Frontal cortex (tissue), 4 donors: ENCODE results near the gene IQCK. TPM values are rescaled to one million over a fixed set of nuclear protein-coding genes. Genes with fewer than 3 reads are reported as not detected.
"Not testable (repeated sequence)": the region's sequence is repeated elsewhere in the genome, so short reads cannot be mapped to it uniquely, and the experiment has no call there.

ENCODE experiments used
- DNase-seq, 2 donors: peaks; one replicate each; pipeline ENCODE4 v3.0.0; 2012; ENCODE audit warnings: low spot score in 2 of 2
- FAIRE-seq: peaks from 2 replicates; lab custom pipeline; 2012; peaks lifted over from hg19 to GRCh38; lab: Jason Lieb, UNC
- total RNA-seq: library from RNA; depleted of rRNA; stranded (reverse); fragments of >200 nt; gene quantifications from one replicate; pipeline ENCODE4 v1.2.3, GENCODE V29; 2014
- donor health status: control.
- donor health status: control.
- donor health status: control.

IQCK gene
- 10.2 TPM for total RNA-seq

- FAIRE-seq, result no peak
- peak; percentile 96 to 98 for DNase-seq
Observed at GRCh38 chr16:19717741-19718623, at the start of gene IQCK, which contains the start of gene KNOP1. Gene IQCK, plus strand, starts transcription at chr16:19718271. Its CDS starts 36 bp downstream, at chr16:19718307. Gene KNOP1, minus strand, starts transcription at chr16:19718227. Its CDS starts 3,192 bp downstream, at chr16:19715035.

DNA sequence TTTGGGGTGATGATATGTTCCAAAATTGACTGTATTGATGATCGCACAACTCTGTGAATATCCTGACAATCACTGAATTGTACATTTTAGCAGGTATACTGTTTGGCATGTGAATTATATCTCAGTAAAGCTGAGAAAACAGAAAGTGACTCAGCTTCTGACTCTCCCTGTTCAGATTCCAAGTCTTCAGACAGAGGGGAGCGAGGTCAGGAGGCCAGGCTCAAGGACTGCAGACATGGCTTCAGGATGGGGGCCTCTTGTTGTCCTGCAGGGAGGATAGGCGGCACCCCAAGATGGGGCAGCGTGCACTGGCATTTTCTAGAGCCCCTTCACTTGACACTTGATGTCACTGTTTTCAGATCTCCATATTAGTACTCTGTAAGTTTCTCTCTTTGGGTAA, 45.7 kb upstream of the IQCK start:
- DNase-seq (no peak), FAIRE-seq (no peak)

DNA sequence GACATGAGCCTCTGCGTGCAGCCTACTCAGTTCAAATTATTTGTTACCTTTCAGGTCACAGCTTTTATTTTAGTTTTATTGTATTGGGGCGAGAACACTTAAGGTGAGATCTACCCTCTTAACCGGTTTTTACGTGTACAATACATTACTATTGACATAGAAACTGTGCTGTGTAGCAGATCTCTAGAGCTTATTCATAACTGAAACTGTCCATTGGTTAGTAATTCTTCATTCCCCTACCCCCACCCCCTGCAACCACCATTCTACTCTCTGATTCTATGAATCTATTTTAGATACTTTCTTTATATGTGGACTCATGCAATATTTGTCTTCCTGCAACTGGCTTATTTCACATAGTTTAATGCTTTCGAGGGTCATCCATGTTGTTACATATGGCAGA, 43.6 kb upstream of the IQCK start:
- FAIRE-seq (no peak), DNase-seq (no peak)

- FAIRE-seq (no peak), DNase-seq (no peak)
Observed at GRCh38 chr16:19677402-19677801, 40.7 kb upstream of the IQCK start.

DNA sequence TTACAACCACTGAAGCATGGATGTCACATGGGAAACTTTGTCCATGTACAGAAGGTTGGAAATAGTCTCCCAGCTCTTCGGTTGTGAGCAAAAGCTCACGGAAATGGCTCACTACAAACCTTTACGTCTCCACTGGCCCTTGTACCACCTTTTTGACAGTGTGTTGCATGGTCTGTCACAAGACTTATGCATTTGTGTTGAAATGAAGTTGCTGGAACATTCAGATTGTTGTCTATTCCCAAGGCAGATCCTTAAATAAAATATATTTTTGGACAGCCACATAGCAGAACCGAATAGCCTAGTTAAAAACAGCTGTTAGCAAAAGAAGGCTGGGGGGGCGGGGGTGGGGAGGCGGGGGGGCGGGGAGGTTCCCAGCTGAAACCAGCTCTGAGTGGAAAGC, 39.3 kb upstream of the IQCK start:
- no peak for DNase-seq
- no peak for FAIRE-seq

DNA sequence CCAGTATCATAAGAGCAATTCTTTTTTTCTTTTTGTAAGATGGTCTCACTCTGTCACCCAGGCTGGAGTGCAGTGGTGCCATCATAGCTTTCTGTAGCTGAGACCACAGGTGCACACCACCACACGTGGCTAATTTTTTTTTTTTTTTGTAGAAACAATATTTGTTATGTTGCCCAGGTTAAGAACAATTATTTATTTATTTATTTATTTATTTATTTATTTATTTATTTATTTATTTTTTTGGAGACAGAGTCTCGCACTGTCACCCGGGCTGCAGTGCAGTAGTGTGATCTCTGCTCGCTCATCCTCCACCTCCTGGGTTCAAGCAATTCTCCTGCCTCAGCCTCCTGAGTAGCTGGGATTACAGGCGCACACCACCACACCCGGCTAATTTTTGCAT, 38.8 kb upstream of the IQCK start:
- DNase-seq, FAIRE-seq: not testable (repeated sequence)

GRCh38 chr16:19680881-19681340, 37.2 kb upstream of the IQCK start:
- FAIRE-seq (no peak), DNase-seq (no peak)

DNA sequence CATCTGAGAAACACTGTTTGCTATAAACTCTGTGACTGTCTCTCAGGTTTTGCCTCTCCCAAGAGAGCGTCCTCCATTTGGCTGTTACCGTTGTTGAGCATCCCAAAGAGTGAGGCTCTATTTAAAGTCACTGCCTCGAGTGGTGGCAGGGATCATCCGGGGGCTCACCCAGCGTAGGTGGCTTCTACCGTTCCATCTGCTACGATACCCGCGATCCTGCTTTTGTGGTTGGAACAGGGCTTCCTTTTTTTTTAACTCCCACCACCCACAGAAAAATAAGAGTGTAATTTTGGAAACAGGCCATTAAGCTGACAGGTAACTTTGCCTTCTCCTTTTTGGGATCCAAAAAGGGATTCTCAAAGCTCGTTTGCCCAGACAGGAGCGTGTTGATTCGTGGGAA, 36.4 kb upstream of the IQCK start:
- FAIRE-seq (no peak), DNase-seq (no peak)

DNA sequence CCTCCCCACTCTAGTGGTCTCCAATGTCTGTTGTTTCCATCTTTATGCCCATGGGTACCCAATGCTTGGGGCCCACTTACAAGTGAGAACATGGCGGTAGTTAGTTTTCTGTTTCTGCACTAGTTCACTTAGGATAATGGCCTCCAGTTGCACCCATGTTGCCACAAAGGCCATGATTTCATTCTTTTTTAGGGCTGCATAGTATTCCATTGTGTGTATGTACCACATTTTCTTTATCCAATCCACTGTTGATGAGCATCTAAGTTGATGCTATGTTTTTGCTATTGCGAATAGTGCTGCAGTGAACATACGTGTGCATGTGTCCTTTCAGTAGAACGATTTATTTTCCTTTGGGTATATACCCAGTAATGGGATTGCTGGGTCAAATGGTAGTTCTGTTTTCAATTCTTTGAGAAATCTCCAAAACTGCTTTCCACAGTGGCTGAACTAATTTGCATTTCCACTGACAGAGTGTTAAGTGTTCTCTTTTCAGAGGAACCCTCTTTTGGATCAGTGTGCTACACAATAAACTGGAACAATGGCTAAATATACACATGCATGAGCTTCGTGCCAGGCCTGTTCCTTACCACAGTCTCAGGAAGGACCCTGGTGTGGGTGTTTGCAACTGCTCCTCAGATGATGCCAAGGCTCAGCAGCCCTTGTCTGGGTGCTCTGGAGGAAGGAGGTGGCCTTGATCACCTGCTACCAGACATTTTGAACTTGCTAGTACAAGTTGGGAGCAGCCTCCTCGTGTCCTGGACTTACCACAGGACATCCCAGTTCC, 34.4 kb upstream of the IQCK start:
- DNase-seq (no peak), FAIRE-seq (no peak)

DNA sequence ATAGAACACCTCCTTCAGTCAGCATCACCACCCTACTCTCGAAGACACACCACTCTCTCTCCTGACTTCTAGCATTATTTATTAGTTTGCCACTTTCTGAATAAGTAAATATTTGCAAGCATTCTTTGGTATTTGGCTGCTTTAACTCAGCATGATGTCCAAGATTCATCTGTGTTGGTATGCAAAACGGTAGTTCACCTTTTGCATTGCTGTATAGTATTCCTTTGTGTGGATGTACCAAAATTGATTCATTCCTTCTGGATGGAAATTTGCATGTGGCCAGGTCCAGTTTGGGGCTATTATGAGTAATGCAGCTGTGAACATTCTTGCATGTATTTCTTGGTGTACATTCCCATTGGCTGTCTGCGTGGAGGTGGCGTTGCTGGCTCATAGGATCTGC, 32.9 kb upstream of the IQCK start:
- DNase-seq (no peak), FAIRE-seq (no peak)

DNA sequence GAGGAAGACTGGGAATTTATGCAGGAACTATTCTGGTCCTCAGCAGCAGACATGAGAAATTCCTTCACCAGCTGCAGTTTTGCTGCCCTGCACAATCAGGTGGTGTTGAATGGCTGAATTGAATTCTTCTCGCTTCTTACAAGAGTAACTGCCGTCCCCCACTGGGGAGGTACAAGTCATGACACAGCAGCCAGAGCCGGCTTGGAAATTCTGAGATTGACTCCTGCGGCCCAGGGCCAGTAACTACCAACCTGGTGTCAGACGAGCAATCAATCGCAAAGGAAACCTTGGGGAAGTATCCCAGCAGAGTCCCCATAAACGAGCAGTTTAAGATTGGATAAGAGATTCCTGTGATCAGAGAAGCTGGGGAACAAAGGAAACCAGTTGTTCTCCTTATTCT, 30.8 kb upstream of the IQCK start:
- no peak for FAIRE-seq

DNA sequence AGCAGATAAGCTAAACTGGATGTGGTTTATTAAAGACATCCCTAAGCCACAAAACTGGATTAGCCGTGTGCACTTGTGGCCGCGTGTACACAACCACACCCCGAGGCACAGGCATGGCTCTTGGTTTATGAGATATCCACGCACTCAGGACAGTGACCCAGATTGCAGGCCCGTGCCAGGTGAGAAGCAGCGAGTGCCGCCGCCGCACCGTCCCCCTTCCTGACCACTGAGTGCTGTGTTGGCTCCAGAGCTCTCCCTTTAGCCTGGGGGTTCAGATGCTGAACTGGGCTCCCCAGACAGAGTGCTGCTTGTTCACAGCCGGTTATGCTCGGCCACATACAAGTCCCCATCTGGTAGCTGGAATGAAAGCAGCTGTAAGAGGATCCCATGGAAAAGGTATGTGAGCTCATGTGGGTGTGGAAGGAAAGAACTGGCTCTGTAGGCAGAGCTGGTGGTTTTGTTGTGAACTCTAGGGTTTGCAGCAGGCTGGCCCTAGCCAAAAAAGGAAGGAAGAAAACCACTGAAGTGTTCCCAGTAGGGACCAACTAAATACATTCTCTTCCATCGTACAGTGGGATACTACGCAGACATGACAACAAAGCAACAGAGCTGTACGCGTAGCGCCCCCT, 29.6 kb upstream of the IQCK start:
- FAIRE-seq, result no peak
- DNase-seq, result no peak

More for the DNA sequence above, 30.8 kb upstream of the IQCK start:
- no peak for DNase-seq

DNA sequence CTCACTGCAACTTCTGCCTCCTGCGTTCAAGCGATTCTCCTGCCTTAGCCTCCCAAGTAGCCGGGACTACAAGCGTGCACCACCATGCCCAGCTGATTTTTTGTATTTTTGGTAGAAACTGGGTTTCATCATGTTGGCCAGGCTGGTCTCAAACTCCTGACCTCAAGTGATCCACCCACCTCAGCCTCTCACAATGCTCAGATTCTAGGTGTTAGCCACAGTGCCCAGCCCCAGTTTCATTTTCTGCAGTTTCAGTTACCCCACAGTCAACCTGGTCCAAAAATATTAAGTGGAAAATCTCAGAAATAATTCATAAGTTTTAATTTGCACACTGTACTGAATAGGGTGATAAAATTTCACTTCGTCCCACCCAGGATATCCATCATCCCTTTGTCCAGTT, 28.7 kb upstream of the IQCK start:
- DNase-seq (no peak), FAIRE-seq (no peak)

DNA sequence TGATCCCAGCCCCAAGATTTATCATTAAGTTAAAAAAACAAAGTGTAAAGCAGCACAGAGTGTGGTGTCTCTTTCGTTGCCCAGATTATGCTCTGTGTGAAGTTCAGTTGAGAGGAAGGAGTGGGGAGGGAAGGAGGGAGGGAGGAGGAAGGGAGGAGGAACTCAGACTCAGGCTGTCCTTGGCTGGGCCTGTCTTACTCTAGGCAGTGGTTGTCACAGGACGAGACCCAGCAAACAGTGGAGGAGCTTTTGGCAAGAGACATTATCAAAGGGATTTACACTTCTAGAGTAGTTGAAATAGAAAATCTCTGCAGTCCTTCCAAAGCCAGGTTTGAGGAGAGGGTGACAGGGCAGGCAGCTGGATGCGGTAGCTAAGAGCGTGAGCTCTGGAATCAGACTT, 27.9 kb upstream of the IQCK start:
- FAIRE-seq, result no peak
- no peak for DNase-seq

DNA sequence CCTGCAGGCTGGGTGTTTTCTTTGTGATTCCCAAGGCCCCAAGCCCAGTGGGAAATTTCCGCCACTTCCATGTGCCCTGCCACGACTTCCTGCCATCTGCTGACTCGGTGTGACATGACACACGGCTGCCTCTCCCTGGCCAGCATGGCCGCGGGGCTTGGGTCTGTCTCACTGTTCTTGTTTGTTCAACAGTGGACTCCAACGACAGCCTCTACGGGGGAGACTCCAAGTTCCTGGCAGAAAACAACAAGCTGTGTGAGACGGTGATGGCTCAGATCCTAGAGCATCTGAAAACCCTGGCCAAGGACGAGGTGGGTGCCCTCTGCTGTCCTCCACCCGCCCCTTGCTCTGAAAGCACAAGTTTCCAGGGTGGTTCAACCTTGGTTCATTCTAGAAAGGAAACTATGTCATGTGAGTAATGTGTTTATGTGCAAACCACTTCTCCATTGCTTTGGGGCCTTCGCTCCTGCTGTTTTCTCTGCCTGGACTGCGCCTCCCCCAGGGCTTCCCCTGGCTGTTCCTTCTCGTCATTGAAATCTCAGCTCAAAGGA, 26.8 kb upstream of the IQCK start:
- DNase-seq (no peak), FAIRE-seq (no peak)

DNA sequence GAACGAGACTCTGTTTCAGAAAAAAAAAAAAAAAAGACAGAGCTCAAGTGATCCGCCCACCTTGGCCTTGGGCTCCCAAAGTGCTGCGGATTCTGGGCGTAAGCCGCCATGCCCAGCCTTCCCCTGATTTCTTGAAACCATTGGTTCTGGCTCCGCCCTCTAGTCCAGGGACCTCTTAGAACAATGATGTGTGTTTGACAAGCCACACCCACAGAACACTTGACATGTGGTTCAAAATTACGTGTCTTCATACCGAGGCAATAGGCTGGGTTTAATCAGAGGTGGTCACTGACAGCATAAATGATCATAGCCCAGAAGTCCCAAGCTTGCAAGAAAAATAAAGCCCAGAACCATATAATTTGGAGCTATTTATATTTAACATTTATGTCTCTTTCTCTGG, 23.1 kb upstream of the IQCK start:
- DNase-seq (no peak), FAIRE-seq (no peak)

GRCh38 chr16:19696328-19696727, 21.7 kb upstream of the IQCK start:
- DNase-seq (no peak), FAIRE-seq (no peak)

- FAIRE-seq (no peak), DNase-seq (no peak)
Observed at GRCh38 chr16:19696961-19697360, 21.1 kb upstream of the IQCK start.

DNA sequence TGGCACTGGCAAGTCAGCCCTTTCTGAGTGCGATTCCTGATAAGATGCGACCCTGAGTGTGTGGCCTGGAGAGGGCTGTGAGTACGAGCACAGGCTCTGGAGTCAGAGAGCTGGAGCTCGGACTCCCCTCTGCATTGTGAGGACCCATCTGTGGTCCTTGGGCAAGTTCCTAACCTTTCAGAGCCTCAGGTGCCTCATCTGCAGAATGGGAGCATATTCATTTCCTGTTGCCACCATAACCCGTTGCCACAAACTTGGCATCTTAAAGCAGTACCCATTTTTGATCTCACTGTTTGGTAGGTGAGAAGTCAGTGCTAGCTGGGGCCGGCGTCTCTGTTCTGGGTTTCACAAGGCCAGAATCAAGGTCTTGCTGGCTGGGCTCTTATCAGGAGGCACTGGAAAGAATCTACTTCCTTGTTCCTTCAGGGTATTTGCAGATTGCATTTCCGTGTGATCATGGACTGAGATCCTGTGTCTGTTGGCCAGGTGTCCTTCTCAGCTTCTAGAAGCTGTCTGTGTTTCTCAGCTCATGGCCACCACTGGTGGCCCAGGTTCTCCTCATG, 20.2 kb upstream of the IQCK start:
- FAIRE-seq (no peak), DNase-seq (no peak)
